K562 (cell line): ENCODE data around the gene LRRC1.

Experiments
- ATF7 ChIP-seq: fragments of 450-650 bp; IDR thresholded peaks from 2 replicates; pipeline ENCODE4 v1.7.1; 2014; ENCODE audit warnings: mild to moderate bottlenecking, moderate library complexity
- CAMTA2 ChIP-seq: fragments of 250-450 bp; sonication (Bioruptor Pico); conservative IDR thresholded peaks from 2 replicates; pipeline ENCODE4 v1.5.1; 2022
- FOXA1 ChIP-seq: fragments of 450-650 bp; IDR thresholded peaks from 2 replicates; pipeline ENCODE4 v1.6.1; 2016; ENCODE audit warnings: mild to moderate bottlenecking, borderline replicate concordance
- GABPB1 ChIP-seq: sonication (generic); formaldehyde crosslinking; IDR thresholded peaks from 2 replicates; pipeline ENCODE4 v1.8.0; 2022; ENCODE audit warnings: mild to moderate bottlenecking, missing genetic modification reagents
- NFXL1 ChIP-seq: fragments of 450-650 bp; formaldehyde crosslinking; IDR thresholded peaks from 2 replicates; pipeline ENCODE4 v1.4.0; 2021; ENCODE audit warnings: mild to moderate bottlenecking
- PTBP1 ChIP-seq: fragments of 200-400 bp; formaldehyde crosslinking; IDR thresholded peaks from 2 replicates; pipeline ENCODE4 v1.6.1; 2017; ENCODE audit warnings: low read depth, low read length
- SP1 ChIP-seq: sonication (generic); formaldehyde crosslinking; IDR thresholded peaks from 2 replicates; pipeline ENCODE4 v1.8.1; 2022; ENCODE audit warnings: mild to moderate bottlenecking, missing genetic modification reagents
- STAG1 ChIP-seq: sonication (generic); formaldehyde crosslinking; IDR thresholded peaks from 2 replicates; pipeline ENCODE4 v1.5.0; 2020; ENCODE audit warnings: missing genetic modification reagents, borderline replicate concordance
- YY1 ChIP-seq, 3 experiments: IDR thresholded peaks; 2 replicates each; pipeline ENCODE4 v1.6.1; 2011; ENCODE audit warnings: low read length in 2 of 3, mild to moderate bottlenecking in 2 of 3, moderate library complexity in 2 of 3, borderline replicate concordance in 1 of 3, control low read depth in 1 of 3, low read depth in 1 of 3; ENCODE audit not compliant: insufficient read depth in 3 of 3, insufficient replicate concordance in 2 of 3, control insufficient read depth in 1 of 3, insufficient read length in 1 of 3; ENCODE audit errors: extremely low read depth in 1 of 3
- TF ChIP-seq, protein P1 (sequence below): sonication (generic); formaldehyde crosslinking; IDR thresholded peaks from 2 replicates; pipeline ENCODE4 v1.8.1; 2023; ENCODE audit warnings: mild to moderate bottlenecking, missing genetic modification reagents, moderate library complexity

DNA sequence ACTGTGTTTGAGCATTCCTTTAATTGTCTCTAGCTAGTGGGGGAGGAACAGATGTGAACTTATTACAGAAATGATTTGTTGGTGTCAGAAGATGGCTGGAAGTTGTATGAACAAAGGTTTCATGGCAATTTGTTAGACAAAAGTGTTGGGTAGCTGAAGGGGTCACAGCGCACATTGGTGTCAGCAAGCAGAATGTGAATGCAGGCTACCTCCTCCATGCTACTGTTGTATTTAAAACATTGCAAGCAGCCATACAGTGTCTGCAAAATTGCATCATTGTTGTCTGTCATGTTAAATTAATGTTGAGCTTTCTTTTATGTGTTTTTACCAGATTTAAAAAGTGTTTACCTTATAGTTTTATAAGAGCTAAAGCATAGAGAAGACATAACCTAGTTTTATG lies 6.2 kb downstream of the LRRC1 start:
- TF ChIP-seq SP1 (no peak), PTBP1 (no peak), YY1 (IDR thresholded peaks at IDR 0.05; ENCODE audit: borderline replicate concordance in 1 of 3, control insufficient read depth in 1 of 3, extremely low read depth in 1 of 3, insufficient read depth in 3 of 3, insufficient read length in 1 of 3, insufficient replicate concordance in 2 of 3, low read depth in 1 of 3, low read length in 2 of 3) (no peak), FOXA1 (no peak), NFXL1 (CRISPR knock-in tag) (no peak), ATF7 (no peak), CAMTA2 (CRISPR knock-in tag) (no peak), GABPB1 (CRISPR knock-in tag) (no peak), STAG1 (CRISPR knock-in tag) (no peak)
- TF ChIP-seq, protein P1, sequence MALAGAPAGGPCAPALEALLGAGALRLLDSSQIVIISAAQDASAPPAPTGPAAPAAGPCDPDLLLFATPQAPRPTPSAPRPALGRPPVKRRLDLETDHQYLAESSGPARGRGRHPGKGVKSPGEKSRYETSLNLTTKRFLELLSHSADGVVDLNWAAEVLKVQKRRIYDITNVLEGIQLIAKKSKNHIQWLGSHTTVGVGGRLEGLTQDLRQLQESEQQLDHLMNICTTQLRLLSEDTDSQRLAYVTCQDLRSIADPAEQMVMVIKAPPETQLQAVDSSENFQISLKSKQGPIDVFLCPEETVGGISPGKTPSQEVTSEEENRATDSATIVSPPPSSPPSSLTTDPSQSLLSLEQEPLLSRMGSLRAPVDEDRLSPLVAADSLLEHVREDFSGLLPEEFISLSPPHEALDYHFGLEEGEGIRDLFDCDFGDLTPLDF (CRISPR knock-in tag) = no peak
